GM19239 (cell line): ENCODE data around the gene ANKRD11.
A peak's percentile ranks its signal among the peaks of the same experiment; 100 is the strongest.

Source experiments
- DNase-seq: peaks from one replicate; pipeline ENCODE4 v3.0.0; 2011; ENCODE audit warnings: low spot score; ENCODE audit not compliant: insufficient read length
- FAIRE-seq: peaks from 2 replicates; lab custom pipeline; 2011; peaks lifted over from hg19 to GRCh38; lab: Jason Lieb, UNC

Gene ANKRD11

GRCh38 chr16:89323120-89323960 lies 167.0 kb downstream of the ANKRD11 start:
- FAIRE-seq: no peak

GRCh38 chr16:89322321-89323119 lies 167.8 kb downstream of the ANKRD11 start:
- FAIRE-seq (no peak), DNase-seq (no peak)

More at GRCh38 chr16:89323120-89323960, 167.0 kb downstream of the ANKRD11 start:
- no peak for DNase-seq

GRCh38 chr16:89320782-89321501 lies 169.4 kb downstream of the ANKRD11 start:
- no peak for DNase-seq
- FAIRE-seq: no peak

GRCh38 chr16:89319886-89320781 lies 170.2 kb downstream of the ANKRD11 start:
- DNase-seq (peak; percentile 66), FAIRE-seq (peak; percentile 44)

- no peak for FAIRE-seq
- DNase-seq: no peak
These were observed 170.8 kb downstream of the ANKRD11 start for GRCh38 chr16:89319631-89319885.

GRCh38 chr16:89318871-89319630 lies 171.3 kb downstream of the ANKRD11 start:
- DNase-seq (no peak), FAIRE-seq (no peak)

GRCh38 chr16:89318430-89318758 lies 172.0 kb downstream of the ANKRD11 start:
- DNase-seq (no peak), FAIRE-seq (no peak)

- no peak for FAIRE-seq
These were observed 172.5 kb downstream of the ANKRD11 start for GRCh38 chr16:89317729-89318429.

GRCh38 chr16:89317101-89317671 lies 173.2 kb downstream of the ANKRD11 start:
- DNase-seq: no peak
- FAIRE-seq: no peak

More at GRCh38 chr16:89317729-89318429, 172.5 kb downstream of the ANKRD11 start:
- DNase-seq: no peak

GRCh38 chr16:89316701-89317100 lies 173.7 kb downstream of the ANKRD11 start:
- DNase-seq: no peak
- no peak for FAIRE-seq

GRCh38 chr16:89315791-89316581 lies 174.4 kb downstream of the ANKRD11 start:
- peak; percentile 85 for FAIRE-seq
- DNase-seq: peak; percentile 80

- DNase-seq: no peak
- FAIRE-seq: no peak
These were observed 175.1 kb downstream of the ANKRD11 start for GRCh38 chr16:89315271-89315670.

- no peak for DNase-seq
- no peak for FAIRE-seq
These were observed 175.5 kb downstream of the ANKRD11 start for GRCh38 chr16:89314854-89315253.

GRCh38 chr16:89314357-89314756 lies 176.0 kb downstream of the ANKRD11 start:
- DNase-seq (no peak), FAIRE-seq (no peak)

- no peak for FAIRE-seq
These were observed 176.8 kb downstream of the ANKRD11 start for GRCh38 chr16:89313583-89313982.

GRCh38 chr16:89312598-89313299 lies 177.6 kb downstream of the ANKRD11 start:
- DNase-seq (no peak), FAIRE-seq (no peak)

More at GRCh38 chr16:89313583-89313982, 176.8 kb downstream of the ANKRD11 start:
- no peak for DNase-seq

- FAIRE-seq (no peak), DNase-seq (no peak)
These were observed 178.2 kb downstream of the ANKRD11 start for GRCh38 chr16:89312194-89312593.
